Mesothelial cell of epicardium (in vitro differentiated cells): Measurements from ENCODE around the gene PRDX5. TPM values are rescaled to one million over a fixed set of nuclear protein-coding genes. Genes with fewer than 3 reads are reported as not detected.

ENCODE experiments used
- DNase-seq, 2 experiments: peaks; one replicate each; pipeline ENCODE4 v3.0.0; 2021; ENCODE audit warnings: low spot score in 2 of 2; ENCODE audit not compliant: unreplicated experiment in 2 of 2
- H3K27ac Mint-ChIP-seq: 2 replicates; pipeline ENCODE4 v1.8.0; 2021; ENCODE audit warnings: mixed read lengths
- H3K27me3 Mint-ChIP-seq: 2 replicates; pipeline ENCODE4 v1.8.0; 2021; ENCODE audit warnings: low read depth, mixed read lengths
- H3K36me3 Mint-ChIP-seq: 2 replicates; pipeline ENCODE4 v1.8.0; 2021; ENCODE audit warnings: mixed read lengths
- H3K4me1 Mint-ChIP-seq: 2 replicates; pipeline ENCODE4 v1.8.0; 2021; ENCODE audit warnings: mixed read lengths
- H3K4me3 Mint-ChIP-seq: 2 replicates; pipeline ENCODE4 v1.8.0; 2021; ENCODE audit warnings: mild to moderate bottlenecking, moderate library complexity, mixed read lengths
- H3K9me3 Mint-ChIP-seq: 2 replicates; pipeline ENCODE4 v1.8.0; 2021; ENCODE audit warnings: mixed read lengths
- total RNA-seq: library from RNA; stranded (reverse); gene quantifications from 3 replicates; pipeline ENCODE4 v1.2.1, GENCODE V29; 2021
- TF ChIP-seq, protein P1 (sequence below): fragments of 200-600 bp; sonication (generic); IDR thresholded peaks from one replicate; pipeline ENCODE4 v1.5.0; 2021; ENCODE audit warnings: antibody characterized with exemption; ENCODE audit not compliant: unreplicated experiment

Gene PRDX5
- total RNA-seq, 1 donor from 2014 or later: 139 TPM

DNA sequence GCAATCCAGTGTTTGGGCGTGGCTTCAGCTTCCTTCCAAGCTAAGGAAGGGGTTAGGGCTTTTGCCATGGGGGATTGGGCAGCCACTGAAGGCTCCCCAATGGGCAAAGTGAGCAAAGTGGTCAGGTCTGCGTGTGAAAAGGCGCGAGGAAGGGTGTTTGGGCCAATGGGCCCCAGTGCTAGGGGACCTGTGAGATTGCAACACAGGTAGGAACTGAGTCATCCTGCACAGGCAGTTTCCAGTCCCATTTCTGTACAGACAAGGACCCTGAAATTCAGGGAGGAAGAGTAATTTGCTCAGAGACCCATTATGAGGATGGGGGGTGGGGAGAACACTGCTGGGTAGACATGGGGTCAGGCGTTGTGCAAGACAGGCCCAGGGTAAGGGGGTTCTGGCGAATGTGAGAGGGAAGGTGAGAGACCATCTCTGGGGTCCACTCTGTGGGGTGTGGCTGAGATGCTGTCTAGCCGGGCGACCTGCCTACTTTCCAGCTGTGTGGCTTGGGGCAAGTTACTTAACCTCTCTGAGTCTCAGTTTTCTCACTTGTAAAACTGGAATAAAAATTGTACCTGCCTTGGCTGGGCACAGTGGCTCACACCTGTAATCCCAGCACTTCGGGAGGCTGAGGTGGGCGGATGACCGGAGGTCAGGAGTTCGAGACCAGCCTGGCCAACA is 29.4 kb downstream of the PRDX5 start:
- TF ChIP-seq, protein P1, sequence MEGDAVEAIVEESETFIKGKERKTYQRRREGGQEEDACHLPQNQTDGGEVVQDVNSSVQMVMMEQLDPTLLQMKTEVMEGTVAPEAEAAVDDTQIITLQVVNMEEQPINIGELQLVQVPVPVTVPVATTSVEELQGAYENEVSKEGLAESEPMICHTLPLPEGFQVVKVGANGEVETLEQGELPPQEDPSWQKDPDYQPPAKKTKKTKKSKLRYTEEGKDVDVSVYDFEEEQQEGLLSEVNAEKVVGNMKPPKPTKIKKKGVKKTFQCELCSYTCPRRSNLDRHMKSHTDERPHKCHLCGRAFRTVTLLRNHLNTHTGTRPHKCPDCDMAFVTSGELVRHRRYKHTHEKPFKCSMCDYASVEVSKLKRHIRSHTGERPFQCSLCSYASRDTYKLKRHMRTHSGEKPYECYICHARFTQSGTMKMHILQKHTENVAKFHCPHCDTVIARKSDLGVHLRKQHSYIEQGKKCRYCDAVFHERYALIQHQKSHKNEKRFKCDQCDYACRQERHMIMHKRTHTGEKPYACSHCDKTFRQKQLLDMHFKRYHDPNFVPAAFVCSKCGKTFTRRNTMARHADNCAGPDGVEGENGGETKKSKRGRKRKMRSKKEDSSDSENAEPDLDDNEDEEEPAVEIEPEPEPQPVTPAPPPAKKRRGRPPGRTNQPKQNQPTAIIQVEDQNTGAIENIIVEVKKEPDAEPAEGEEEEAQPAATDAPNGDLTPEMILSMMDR: no peak
- H3K36me3 Mint-ChIP-seq: no peaks in the 10 kb centered on the region
- no peak overlapping the region for H3K27ac Mint-ChIP-seq
- DNase-seq: no peak
- no peaks in the 10 kb centered on the region for H3K4me1 Mint-ChIP-seq
- H3K27me3 Mint-ChIP-seq: no peaks in the 10 kb centered on the region
- no peaks in the 10 kb centered on the region for H3K9me3 Mint-ChIP-seq
- no peak overlapping the region for H3K4me3 Mint-ChIP-seq

- H3K4me1 Mint-ChIP-seq: no peaks in the 10 kb centered on the region
- TF ChIP-seq, protein P1: no peak
- H3K27ac Mint-ChIP-seq: no peak overlapping the region
- H3K9me3 Mint-ChIP-seq: no peaks in the 10 kb centered on the region
- H3K36me3 Mint-ChIP-seq: no peaks in the 10 kb centered on the region
- DNase-seq: no peak
- no peak overlapping the region for H3K4me3 Mint-ChIP-seq
- no peaks in the 10 kb centered on the region for H3K27me3 Mint-ChIP-seq
Observed at GRCh38 chr11:64348383-64349024, 30.6 kb downstream of the PRDX5 start.

DNA sequence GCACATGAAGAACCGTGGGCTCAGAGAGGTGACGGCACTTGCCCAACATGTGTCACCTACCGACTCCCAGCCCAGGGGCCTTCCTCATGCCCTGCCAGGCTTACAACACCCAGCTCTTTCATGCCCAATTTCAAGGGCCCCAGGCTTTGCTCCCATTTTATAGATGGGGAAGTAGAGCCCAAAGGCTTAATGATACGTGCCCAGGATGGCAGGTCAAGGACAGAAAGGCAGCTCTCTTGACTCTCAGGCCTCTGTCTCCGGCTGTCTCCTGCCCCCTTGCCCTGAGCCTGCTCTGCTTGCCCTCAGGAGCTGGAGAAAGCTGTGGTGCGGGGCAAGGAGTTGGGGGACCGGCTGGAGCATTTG is 31.1 kb downstream of the PRDX5 start:
- no peaks in the 10 kb centered on the region for H3K9me3 Mint-ChIP-seq
- DNase-seq: no peak
- no peaks in the 10 kb centered on the region for H3K27me3 Mint-ChIP-seq
- no peaks in the 10 kb centered on the region for H3K4me1 Mint-ChIP-seq
- TF ChIP-seq, protein P1: no peak
- H3K4me3 Mint-ChIP-seq: no peak overlapping the region
- H3K36me3 Mint-ChIP-seq: no peaks in the 10 kb centered on the region
- no peak overlapping the region for H3K27ac Mint-ChIP-seq

DNA sequence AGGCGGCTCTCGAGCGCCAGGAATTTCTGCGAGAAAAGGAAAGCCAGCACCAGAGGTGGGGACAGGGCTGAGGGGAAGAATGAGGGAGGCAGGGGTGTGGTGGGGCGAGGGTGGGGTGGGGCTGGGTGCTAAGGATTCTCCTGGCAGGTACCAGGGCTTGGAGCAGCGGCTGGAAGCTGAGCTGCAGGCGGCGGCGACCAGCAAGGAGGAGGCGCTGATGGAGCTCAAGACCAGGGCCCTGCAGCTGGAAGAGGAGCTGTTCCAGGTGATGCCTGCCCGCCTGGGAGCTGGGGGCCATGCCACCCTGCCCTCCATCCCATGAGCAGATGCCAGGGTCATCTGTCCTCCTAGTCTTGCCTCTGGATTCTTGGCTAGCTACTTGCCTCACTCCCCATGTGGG is 31.5 kb downstream of the PRDX5 start:
- TF ChIP-seq, protein P1: no peak

DNA sequence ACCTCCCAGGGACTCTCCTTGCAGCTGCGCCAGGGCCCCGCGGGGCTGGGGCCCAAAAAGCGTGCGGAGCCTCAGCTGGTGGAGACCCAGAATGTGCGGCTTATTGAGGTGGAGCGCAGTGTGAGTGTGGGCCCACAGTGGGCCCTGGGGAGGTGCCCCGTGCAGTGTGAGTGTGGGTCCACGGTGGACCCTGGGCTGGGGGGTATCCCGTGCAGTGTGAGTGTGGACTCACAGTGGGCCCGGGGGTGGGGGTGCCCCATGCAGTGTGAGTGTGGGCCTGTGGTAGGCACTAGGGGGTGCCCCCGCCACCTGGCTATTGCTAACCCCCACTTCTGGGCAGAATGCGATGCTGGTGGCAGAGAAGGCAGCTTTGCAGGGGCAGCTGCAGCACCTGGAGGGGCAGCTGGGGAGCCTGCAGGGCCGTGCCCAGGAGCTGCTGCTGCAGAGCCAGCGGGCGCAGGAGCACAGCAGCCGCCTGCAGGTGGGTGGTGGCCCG is 33.3 kb downstream of the PRDX5 start:
- no peaks in the 10 kb centered on the region for H3K27me3 Mint-ChIP-seq
- no peak overlapping the region for H3K4me3 Mint-ChIP-seq
- no peak for DNase-seq
- no peaks in the 10 kb centered on the region for H3K9me3 Mint-ChIP-seq
- H3K27ac Mint-ChIP-seq: no peak overlapping the region
- peaks cover 2% of the 10 kb centered on the region for H3K4me1 Mint-ChIP-seq
- no peaks in the 10 kb centered on the region for H3K36me3 Mint-ChIP-seq
- TF ChIP-seq, protein P1: no peak

More for the DNA sequence above, 31.5 kb downstream of the PRDX5 start:
- Mint-ChIP-seq H3K4me1 (no peaks in the 10 kb centered on the region), H3K9me3 (no peaks in the 10 kb centered on the region), H3K36me3 (no peaks in the 10 kb centered on the region), H3K27me3 (no peaks in the 10 kb centered on the region), H3K27ac (no peak overlapping the region), H3K4me3 (no peak overlapping the region)
- no peak for DNase-seq
